ENCODE results near the gene ZFAND2B. TPM values are rescaled to one million over a fixed set of nuclear protein-coding genes. Genes with fewer than 3 reads are reported as not detected.

ZFAND2B gene
- total and polyA plus RNA-seq, 12 donors = 24.7 to 156 (median 34.9) TPM

DNA sequence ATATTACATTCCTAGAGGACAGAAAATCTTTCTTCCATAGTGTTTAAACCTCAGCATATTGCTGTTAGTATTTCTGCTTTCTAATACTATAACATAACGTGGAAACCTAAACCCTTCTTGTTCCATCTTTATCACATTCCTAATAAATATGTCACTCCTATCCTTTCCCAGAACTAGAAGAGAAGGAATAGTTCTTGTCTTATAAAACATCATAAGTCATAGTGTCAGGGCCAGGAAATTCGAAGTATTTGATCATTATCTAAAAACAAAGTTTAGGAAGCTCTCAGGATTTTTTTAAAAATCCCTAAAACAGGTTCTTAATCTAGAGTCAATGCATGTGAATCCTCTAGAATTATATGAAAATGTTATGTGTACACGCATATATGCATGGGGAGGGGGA lies 48.0 kb upstream of the ZFAND2B start:
- no peak overlapping the region for H3K4me3 ChIP-seq
- H3K27me3 ChIP-seq = no peaks in the 10 kb centered on the region
- DNase-seq = no peak
- TF ChIP-seq POLR2A (IDR thresholded peaks at IDR 0.05) = no peak
- TF ChIP-seq, protein P1, sequence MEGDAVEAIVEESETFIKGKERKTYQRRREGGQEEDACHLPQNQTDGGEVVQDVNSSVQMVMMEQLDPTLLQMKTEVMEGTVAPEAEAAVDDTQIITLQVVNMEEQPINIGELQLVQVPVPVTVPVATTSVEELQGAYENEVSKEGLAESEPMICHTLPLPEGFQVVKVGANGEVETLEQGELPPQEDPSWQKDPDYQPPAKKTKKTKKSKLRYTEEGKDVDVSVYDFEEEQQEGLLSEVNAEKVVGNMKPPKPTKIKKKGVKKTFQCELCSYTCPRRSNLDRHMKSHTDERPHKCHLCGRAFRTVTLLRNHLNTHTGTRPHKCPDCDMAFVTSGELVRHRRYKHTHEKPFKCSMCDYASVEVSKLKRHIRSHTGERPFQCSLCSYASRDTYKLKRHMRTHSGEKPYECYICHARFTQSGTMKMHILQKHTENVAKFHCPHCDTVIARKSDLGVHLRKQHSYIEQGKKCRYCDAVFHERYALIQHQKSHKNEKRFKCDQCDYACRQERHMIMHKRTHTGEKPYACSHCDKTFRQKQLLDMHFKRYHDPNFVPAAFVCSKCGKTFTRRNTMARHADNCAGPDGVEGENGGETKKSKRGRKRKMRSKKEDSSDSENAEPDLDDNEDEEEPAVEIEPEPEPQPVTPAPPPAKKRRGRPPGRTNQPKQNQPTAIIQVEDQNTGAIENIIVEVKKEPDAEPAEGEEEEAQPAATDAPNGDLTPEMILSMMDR (IDR thresholded peaks at IDR 0.05) = no peak
- no peak overlapping the region for H3K27ac ChIP-seq
- 65 to 76% (median 71%) methylated on average over 3 of the region's 3 CpGs for WGBS, 4 donors
- H3K36me3 ChIP-seq (replicated peaks in 1 of 2) = peaks cover 0 to 17% of the 10 kb centered on the region in 2 donors
- intact Hi-C loops (cut with DNase I) = loop anchor here (5.0 to 10.0 kb wide), 3 partner anchors 81 to 164 kb away; partner anchors contain the start of gene CRYBA2 (in 1 of the 2)
- no peaks in the 10 kb centered on the region for H3K9me3 ChIP-seq (replicated peaks in 1 of 3)
- peaks cover 7 to 9% of the 10 kb centered on the region in 2 donors for H3K4me1 ChIP-seq (replicated peaks in 1 of 2)

DNA sequence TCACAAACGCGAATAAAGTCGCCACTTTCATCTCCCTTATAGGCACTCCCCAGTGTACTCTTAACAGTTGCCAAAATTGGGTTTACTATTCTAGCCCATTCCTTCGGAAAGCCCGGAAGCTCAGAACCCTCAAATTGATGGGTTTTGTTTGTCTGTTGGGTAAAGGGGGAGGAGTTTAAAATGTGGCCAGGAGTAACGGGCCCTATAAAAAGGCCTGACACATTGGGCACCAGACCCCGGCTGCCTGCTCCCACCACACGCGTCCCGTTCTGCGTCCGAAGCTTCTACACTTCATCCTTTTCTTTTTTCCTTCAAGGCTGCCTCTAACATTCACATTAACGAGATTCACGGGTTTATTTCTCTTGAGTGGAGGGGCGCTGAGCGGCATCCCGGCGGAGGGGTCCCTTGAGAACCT lies 46.8 kb upstream of the ZFAND2B start:
- H3K27me3 ChIP-seq = no peaks in the 10 kb centered on the region
- WGBS, 4 donors = 4 to 8% (median 8%) methylated on average over 18 of the region's 18 CpGs
- H3K9me3 ChIP-seq (replicated peaks in 1 of 3) = no peaks in the 10 kb centered on the region
- intact Hi-C loops (cut with DNase I) = loop anchor here (5.0 to 10.0 kb wide), 5 partner anchors 55 to 165 kb away; partner anchors contain the start of genes ABCB6 (in 1 of the 2) and CRYBA2 (in 1 of the 2)
- TF ChIP-seq POLR2A (IDR thresholded peaks at IDR 0.05) = no peak
- TF ChIP-seq, protein P1 (IDR thresholded peaks at IDR 0.05) = no peak
- DNase-seq = peak in 1 of 7 donors; percentile 37
- peak overlapping the region; percentile 83 to 96 (median 90) for H3K27ac ChIP-seq
- H3K4me1 ChIP-seq (replicated peaks in 1 of 2) = peaks cover 7 to 9% of the 10 kb centered on the region in 2 donors
- peaks cover 0 to 17% of the 10 kb centered on the region in 2 donors for H3K36me3 ChIP-seq (replicated peaks in 1 of 2)
- peak overlapping the region in 2 of 4 donors; percentile 33 to 73 for H3K4me3 ChIP-seq

DNA sequence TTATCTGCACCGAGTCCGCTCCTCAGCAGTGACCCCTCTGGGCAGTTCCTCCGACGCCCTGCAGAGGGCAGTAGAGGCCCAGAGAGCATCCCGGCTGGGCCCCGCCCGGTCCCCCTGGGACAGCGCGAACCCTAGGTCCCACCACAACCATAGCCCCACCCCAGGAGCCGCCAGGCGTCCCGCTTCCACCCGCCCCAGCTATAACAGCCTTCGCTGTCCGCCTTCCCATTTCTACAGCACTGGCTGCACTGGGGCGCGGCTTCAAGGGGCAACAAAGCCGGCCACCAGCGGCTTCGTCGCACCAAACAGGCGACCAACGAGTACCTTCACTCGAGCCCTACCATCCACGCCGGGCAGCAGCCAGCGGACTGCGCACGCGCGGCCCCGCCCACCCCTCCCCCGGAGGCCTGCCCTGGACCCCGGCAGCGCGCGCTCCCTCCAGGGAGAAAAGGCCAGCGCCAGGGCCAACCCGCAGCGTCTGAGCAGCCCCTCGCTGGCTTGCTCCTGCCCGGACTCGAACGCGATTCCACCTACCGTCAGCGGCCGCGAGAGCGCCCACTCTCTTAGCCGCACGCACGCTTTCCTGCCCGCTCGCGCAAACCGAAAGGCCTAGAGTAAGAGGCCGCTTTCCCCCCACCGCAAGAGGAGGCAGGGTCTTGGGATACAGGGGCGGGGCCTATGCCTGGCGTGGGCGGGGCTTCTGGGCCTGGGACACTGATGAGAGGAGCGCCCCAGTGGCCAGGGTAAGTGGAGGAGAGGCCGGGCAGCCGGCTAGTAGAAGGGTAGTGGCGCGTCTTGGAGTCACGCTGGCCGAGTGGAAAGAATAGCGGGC lies 46.2 kb upstream of the ZFAND2B start, which contains the start of gene NHEJ1:
TSS of gene NHEJ1 (minus strand) at position 630 of the 832 bp plus-strand sequence. CDS start 2,453 bp downstream, outside the sequence.
- DNase-seq = peak; percentile 97 to 99 (median 98)
- Histone ChIP-seq H3K36me3 (replicated peaks in 1 of 2) (peaks cover 0 to 17% of the 10 kb centered on the region in 2 donors), H3K4me3 (peak within 1 kb of the TSS; percentile 33 to 73 (median 52)), H3K4me1 (replicated peaks in 1 of 2) (peaks cover 7 to 9% of the 10 kb centered on the region in 2 donors), H3K27me3 (no peaks in the 10 kb centered on the region), H3K9me3 (replicated peaks in 1 of 3) (no peaks in the 10 kb centered on the region), H3K27ac (peak within 1 kb of the TSS; percentile 83 to 96 (median 90))
- 0 to 1% (median 1%) methylated on average over 26 to 70 of the region's 70 CpGs for WGBS, 4 donors
- intact Hi-C loops (cut with DNase I) = loop anchor here (5.0 to 10.0 kb wide), 2 partner anchors 54 to 137 kb away; partner anchors contain the start of gene ABCB6 (in 1 of the 2)
- peak; percentile 44 to 65 for TF ChIP-seq POLR2A (IDR thresholded peaks at IDR 0.05)
- TF ChIP-seq, protein P1 (IDR thresholded peaks at IDR 0.05) = peak; percentile 92 to 99 (median 96)

DNA sequence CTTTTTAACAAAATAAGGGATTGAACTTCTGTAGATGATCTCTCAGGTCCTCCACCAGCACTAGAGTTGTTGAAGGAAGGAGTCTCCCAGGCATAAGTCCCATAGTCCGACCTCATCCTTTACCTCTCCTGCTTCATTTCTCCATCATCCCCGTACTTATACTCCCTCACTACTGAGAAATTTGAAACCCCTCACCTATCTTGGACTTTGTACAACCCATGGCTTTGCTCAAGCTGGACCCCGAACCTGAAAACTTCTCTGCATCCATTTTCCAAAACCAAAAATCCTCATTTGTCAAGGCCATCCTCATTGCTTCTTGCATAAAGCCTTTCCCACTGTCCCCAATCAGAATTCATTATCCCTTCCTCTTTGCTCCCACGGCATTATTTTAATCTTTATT lies 45.5 kb upstream of the ZFAND2B start:
- Histone ChIP-seq H3K4me1 (replicated peaks in 1 of 2) (peaks cover 7 to 9% of the 10 kb centered on the region in 2 donors), H3K27me3 (no peaks in the 10 kb centered on the region), H3K27ac (peak overlapping the region; percentile 83 to 96 (median 90)), H3K9me3 (replicated peaks in 1 of 3) (no peaks in the 10 kb centered on the region), H3K36me3 (replicated peaks in 1 of 2) (peaks cover 0 to 12% of the 10 kb centered on the region in 2 donors), H3K4me3 (peak overlapping the region in 1 of 4 donors; percentile 73)
- no peak for DNase-seq
- 70 to 76% (median 73%) methylated on average over 4 of the region's 4 CpGs for WGBS, 4 donors
- intact Hi-C loops (cut with DNase I) = loop anchor here (5.0 to 10.0 kb wide), 2 partner anchors 54 to 136 kb away; partner anchors contain the start of gene ABCB6 (in 1 of the 2)
- TF ChIP-seq, protein P1 (IDR thresholded peaks at IDR 0.05) = no peak
- no peak for TF ChIP-seq POLR2A (IDR thresholded peaks at IDR 0.05)
